ENCODE measurements around the gene CCDC106. TPM values are rescaled to one million over a fixed set of nuclear protein-coding genes. Genes with fewer than 3 reads are reported as not detected.

Gene CCDC106
- total RNA-seq, 2 experiments from 2014 or later, result 12.1 to 13.4 TPM

DNA sequence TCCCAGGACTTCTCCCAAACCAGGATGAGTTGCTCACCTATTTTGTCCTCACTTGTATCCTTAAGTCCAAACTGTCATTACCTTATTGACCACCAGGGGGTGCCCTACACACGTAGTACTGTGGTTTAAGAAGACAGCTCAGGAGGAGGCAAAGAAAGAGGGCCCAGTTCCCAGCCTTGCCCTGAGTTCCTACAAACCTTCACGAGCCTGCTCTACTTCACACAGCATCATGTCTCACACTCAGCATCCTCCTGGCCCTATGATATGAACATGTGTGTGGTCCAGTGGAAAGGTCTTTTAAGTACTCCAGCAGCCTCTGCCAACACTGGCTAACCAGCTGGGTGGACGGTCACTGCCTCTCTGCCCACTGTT, 15.6 kb upstream of the CCDC106 start:
- Mint-ChIP-seq H3K36me3 (peaks cover 13% of the 10 kb centered on the region), H3K27me3 (peaks cover 23% of the 10 kb centered on the region), H3K4me1 (peaks cover 36% of the 10 kb centered on the region), H3K27ac (peak overlapping the region; percentile 5), H3K4me3 (no peak overlapping the region), H3K9me3 (no peaks in the 10 kb centered on the region)
- POLR2A ChIA-PET, result interaction anchor here (0.6 to 2.0 kb wide), 8 partner anchors 10 to 657 kb away, joined by 3 to 7 read pairs (median 6); partner anchors contain the start of genes CCDC106 and ZNF581
- ATAC-seq (ENCODE audit: low read depth) (peak; percentile 40), DNase-seq (no peak)

- POLR2A ChIA-PET, result interaction anchor here (0.7 to 3.8 kb wide), 13 partner anchors 9 to 175 kb away, joined by 3 to 13 read pairs (median 7); partner anchors contain the start of genes CCDC106, ZNF581, ZNF628 and ZNF784
- Mint-ChIP-seq H3K27ac (peak overlapping the region; percentile 100), H3K9me3 (no peaks in the 10 kb centered on the region), H3K27me3 (peaks cover 12% of the 10 kb centered on the region), H3K4me1 (peaks cover 37% of the 10 kb centered on the region), H3K4me3 (no peak overlapping the region), H3K36me3 (peaks cover 18% of the 10 kb centered on the region)
- no peak for ATAC-seq (ENCODE audit: low read depth)
- no peak for DNase-seq
Observed at GRCh38 chr19:55633861-55634260, 14.2 kb upstream of the CCDC106 start.

DNA sequence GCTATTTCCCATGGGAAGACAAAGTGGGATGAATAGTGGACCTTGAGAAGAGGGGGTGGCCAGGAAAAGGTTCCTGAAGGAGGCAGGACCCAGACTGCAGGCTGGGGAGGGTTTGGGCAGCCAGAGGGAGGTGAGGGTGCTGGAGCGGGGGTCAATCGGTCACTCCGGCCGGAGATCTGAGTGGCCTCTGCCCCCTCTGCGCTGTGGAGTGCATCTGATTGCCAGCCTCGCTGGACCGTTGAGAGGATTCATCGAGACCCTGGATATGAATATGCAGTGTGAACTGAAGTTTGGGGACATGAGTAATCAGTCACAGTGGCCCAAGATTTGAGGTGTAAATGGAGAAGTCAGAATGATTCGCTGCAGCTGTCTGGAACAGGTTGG, 12.7 kb upstream of the CCDC106 start:
- no peak for ATAC-seq (ENCODE audit: low read depth)

DNA sequence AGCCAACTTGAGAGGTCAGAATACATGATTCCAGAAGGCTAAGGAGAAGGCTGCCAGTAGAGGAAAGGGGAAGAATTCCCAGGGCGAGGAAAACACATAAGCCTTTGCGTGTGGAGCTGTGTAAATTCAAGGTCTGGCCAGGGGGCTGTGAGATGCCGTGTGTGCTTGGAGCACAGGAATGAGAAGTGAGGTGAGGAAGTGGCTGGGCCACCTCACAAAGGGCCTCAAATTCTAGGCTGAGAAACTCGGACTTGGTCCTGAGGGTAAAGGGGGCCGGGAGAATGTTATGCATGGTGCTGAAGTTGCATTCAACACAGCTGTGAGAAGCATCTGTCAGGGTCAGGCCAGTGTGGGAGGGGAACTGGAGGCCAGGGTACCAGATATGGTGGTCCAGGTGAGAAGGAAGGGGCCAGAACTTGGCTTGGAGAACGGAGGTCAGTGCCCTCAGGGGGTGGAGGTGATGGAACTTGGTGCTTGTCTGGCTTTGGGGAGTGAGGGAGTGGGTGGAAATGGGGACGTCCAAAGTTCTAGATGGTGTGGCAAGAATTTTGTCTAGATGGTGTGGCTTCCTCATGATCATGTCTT, 12.1 kb upstream of the CCDC106 start:
- Mint-ChIP-seq H3K4me1 (peaks cover 45% of the 10 kb centered on the region), H3K9me3 (no peaks in the 10 kb centered on the region), H3K36me3 (peaks cover 21% of the 10 kb centered on the region), H3K4me3 (peak overlapping the region; percentile 100), H3K27ac (peak overlapping the region; percentile 100), H3K27me3 (peaks cover 3% of the 10 kb centered on the region)
- ATAC-seq (ENCODE audit: low read depth), result no peak
- DNase-seq, result no peak
- POLR2A ChIA-PET, result interaction anchor here (0.9 to 3.8 kb wide), 4 partner anchors 11 to 160 kb away, joined by 4 to 13 read pairs (median 12); partner anchors contain the start of genes CCDC106, FIZ1, ZNF628 and ZNF784

More for the DNA sequence above, 12.7 kb upstream of the CCDC106 start:
- H3K4me3 Mint-ChIP-seq, result peak overlapping the region; percentile 100
- POLR2A ChIA-PET, result interaction anchor here (0.8 to 3.8 kb wide), 10 partner anchors 8 to 214 kb away, joined by 3 to 13 read pairs (median 7); partner anchors contain the start of genes CCDC106, FIZ1, ZNF581 and ZNF628
- peak overlapping the region; percentile 100 for H3K27ac Mint-ChIP-seq
- no peak for DNase-seq
- peaks cover 43% of the 10 kb centered on the region for H3K4me1 Mint-ChIP-seq
- H3K27me3 Mint-ChIP-seq, result peaks cover 7% of the 10 kb centered on the region
- no peaks in the 10 kb centered on the region for H3K9me3 Mint-ChIP-seq
- peaks cover 21% of the 10 kb centered on the region for H3K36me3 Mint-ChIP-seq

- Mint-ChIP-seq H3K36me3 (peaks cover 21% of the 10 kb centered on the region), H3K27me3 (no peaks in the 10 kb centered on the region), H3K9me3 (no peaks in the 10 kb centered on the region), H3K27ac (peak overlapping the region; percentile 100), H3K4me1 (peaks cover 44% of the 10 kb centered on the region), H3K4me3 (peak overlapping the region; percentile 100)
- DNase-seq, result no peak
- ATAC-seq (ENCODE audit: low read depth), result no peak
- POLR2A ChIA-PET, result interaction anchor here (0.9 to 3.8 kb wide), 4 partner anchors 11 to 38 kb away, joined by 3 to 13 read pairs (median 4); partner anchors contain the start of genes FIZ1, U2AF2 and ZNF784
Observed at GRCh38 chr19:55636723-55637122, 11.3 kb upstream of the CCDC106 start.

- Mint-ChIP-seq H3K27me3 (no peaks in the 10 kb centered on the region), H3K9me3 (no peaks in the 10 kb centered on the region), H3K36me3 (peaks cover 21% of the 10 kb centered on the region), H3K4me1 (peaks cover 41% of the 10 kb centered on the region), H3K27ac (no peak overlapping the region), H3K4me3 (no peak overlapping the region)
- POLR2A ChIA-PET, result interaction anchor here (0.7 to 3.8 kb wide), 5 partner anchors 10 to 1272 kb away, joined by 3 to 13 read pairs (median 3); partner anchors contain the start of genes LAIR1, U2AF2 and ZNF784
- no peak for ATAC-seq (ENCODE audit: low read depth)
- no peak for DNase-seq
Observed at GRCh38 chr19:55637534-55637933, 10.5 kb upstream of the CCDC106 start.

DNA sequence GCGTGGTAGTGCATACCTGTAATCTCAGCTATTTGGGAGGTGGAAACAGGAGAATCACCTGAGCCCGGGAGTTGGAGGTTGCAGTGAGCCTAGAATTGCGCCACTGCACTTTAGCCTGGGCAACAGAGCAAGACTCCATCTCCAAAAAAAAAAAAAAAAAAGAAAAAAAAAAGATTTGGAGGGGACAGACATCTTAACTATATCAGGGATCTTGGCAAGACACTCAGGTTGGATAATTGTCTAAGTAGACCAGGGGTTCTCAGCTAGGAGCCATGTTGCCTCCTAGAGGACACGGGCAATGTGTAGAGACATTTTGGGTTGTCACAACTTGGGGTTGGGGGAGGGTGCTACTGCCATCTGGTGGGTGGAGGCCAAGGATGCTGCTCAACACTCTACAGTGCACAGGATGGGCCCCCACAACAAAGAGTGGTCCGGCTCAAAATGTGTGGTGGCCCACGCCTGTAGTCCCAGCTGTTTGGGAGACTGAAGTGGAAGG, 9.1 kb upstream of the CCDC106 start:
- peak overlapping the region; percentile 55 for H3K4me3 Mint-ChIP-seq
- H3K27ac Mint-ChIP-seq, result peak overlapping the region; percentile 83
- peaks cover 22% of the 10 kb centered on the region for H3K36me3 Mint-ChIP-seq
- ATAC-seq (ENCODE audit: low read depth) (peak; percentile 9), DNase-seq (peak; percentile 64)
- POLR2A ChIA-PET, result interaction anchor here (0.7 to 1.8 kb wide), 6 partner anchors 16 to 1481 kb away, joined by 3 to 6 read pairs (median 4); partner anchors contain the start of genes U2AF2 and ZNF865
- H3K9me3 Mint-ChIP-seq, result no peaks in the 10 kb centered on the region
- H3K27me3 Mint-ChIP-seq, result no peaks in the 10 kb centered on the region
- peaks cover 48% of the 10 kb centered on the region for H3K4me1 Mint-ChIP-seq

GRCh38 chr19:55640043-55640576, 7.9 kb upstream of the CCDC106 start:
- Mint-ChIP-seq H3K27ac (peak overlapping the region; percentile 83), H3K4me1 (peaks cover 48% of the 10 kb centered on the region), H3K4me3 (peak overlapping the region; percentile 71), H3K27me3 (no peaks in the 10 kb centered on the region), H3K9me3 (no peaks in the 10 kb centered on the region), H3K36me3 (peaks cover 17% of the 10 kb centered on the region)
- POLR2A ChIA-PET, result interaction anchor here (1.8 kb wide), 1 partner anchor 14 kb away, joined by 4 read pairs; the partner anchor contains the start of gene U2AF2
- DNase-seq, result peak; percentile 77
- ATAC-seq (ENCODE audit: low read depth), result peak; percentile 21

DNA sequence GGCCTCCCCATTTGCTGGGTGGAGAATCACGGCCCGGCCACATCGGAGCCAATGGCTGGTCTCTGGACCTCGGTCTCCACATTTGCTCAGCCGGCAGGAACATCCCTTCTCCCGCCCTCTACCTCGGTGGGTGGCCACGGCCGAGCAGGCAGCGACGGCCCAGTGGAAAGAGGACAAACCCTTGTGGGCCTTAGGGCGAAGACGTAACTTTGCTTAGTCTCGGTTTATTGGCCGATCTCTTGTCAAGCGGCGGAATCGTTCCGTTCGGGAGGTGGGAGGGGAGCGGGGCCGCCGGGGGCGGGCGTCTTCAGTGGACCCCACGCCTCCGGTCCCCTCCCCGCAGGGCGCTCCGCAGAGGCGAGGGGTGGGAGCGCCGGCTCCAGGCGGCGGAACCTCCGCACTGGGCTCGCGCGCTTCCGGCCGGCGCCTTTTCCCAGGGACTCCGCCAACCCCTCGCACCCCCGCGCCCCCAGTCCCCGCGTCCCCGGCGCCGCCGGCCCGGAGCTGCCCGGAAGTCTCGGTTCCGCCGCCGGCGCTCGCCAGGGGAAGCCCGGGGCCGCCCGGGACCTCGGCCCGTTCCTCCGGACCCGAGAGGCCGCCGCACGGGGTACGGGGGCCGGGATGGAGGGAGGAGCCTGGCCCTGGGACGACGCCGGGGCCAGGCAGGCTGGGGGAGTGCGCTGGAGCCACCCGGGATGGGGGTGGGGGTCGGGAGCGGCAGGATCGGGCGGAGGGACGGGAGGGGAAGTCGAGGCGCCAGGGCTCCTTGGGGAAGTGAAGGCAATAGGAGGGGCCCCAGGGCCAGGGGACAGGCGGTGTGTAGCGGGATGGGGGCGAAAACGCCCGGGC, 7.2 kb upstream of the CCDC106 start, which contains the start of gene ZNF580:
ZNF580 (plus strand) TSS at position 426 of the 849 bp plus-strand sequence. CDS start 1,507 bp downstream, outside the sequence.
- Mint-ChIP-seq H3K27me3 (no peaks in the 10 kb centered on the region), H3K4me1 (peaks cover 43% of the 10 kb centered on the region), H3K36me3 (peaks cover 19% of the 10 kb centered on the region)

DNA sequence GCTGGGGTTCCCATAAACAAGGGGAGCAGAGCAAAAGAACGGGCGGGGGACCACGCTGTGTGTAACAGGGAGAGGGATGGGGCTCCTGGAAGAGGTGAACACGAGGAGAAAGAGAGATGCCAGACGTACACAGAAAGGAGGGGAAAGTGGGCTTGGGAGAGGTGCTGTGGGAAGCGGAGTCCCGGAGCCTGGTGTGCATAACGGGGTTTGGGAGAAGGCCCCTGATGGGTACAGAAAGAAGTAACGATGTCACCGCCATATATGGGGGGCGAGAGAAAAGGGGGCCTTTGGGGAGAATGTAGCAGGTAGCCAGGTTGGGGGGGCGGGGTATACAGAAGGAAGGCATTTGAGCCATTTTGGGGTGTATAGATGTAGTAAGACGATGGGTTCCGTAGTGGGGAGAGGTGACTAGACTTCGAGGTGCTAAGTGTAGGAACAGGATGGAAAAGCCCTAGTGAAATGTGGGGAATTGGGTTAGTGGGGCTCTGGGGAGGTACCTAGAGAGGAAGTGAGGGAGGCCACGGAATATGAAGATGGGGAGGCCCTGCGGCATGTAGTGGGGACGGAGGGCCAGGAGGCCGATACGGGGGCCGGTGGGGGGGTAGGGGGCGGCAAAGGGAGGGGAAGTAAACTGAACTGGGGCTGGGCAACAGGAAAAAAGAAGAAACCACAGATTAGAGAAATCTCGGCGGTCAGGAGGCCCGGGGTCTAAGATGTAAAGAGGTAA, 6.4 kb upstream of the CCDC106 start:
- POLR2A ChIA-PET, result interaction anchor here (1.0 to 2.5 kb wide), 4 partner anchors 9 to 42 kb away, joined by 4 to 20 read pairs (median 8); partner anchors contain the start of genes FIZ1, U2AF2 and ZNF524
- peaks cover 35% of the 10 kb centered on the region for H3K4me1 Mint-ChIP-seq
- peaks cover 13% of the 10 kb centered on the region for H3K36me3 Mint-ChIP-seq
- H3K27ac Mint-ChIP-seq, result peak overlapping the region; percentile 97
- peak overlapping the region; percentile 97 for H3K4me3 Mint-ChIP-seq
- no peaks in the 10 kb centered on the region for H3K9me3 Mint-ChIP-seq
- H3K27me3 Mint-ChIP-seq, result no peaks in the 10 kb centered on the region
- DNase-seq (no peak), ATAC-seq (ENCODE audit: low read depth) (no peak)

More for the DNA sequence above, 7.2 kb upstream of the CCDC106 start, which contains the start of gene ZNF580:
- Mint-ChIP-seq H3K4me3 (peak within 1 kb of the TSS; percentile 97), H3K27ac (peak within 1 kb of the TSS; percentile 97), H3K9me3 (no peaks in the 10 kb centered on the region)
- DNase-seq (peak; percentile 80), ATAC-seq (ENCODE audit: low read depth) (peak; percentile 35)
- POLR2A ChIA-PET, result no interaction called here

- Mint-ChIP-seq H3K36me3 (peaks cover 13% of the 10 kb centered on the region), H3K4me3 (peak overlapping the region; percentile 97), H3K27me3 (no peaks in the 10 kb centered on the region), H3K9me3 (no peaks in the 10 kb centered on the region), H3K27ac (peak overlapping the region; percentile 99), H3K4me1 (peaks cover 38% of the 10 kb centered on the region)
- POLR2A ChIA-PET, result interaction anchor here (0.8 to 2.5 kb wide), 7 partner anchors 8 to 258 kb away, joined by 4 to 20 read pairs (median 7); partner anchors contain the start of genes FIZ1, TMEM238, U2AF2 and ZNF524
- peak; percentile 13 for ATAC-seq (ENCODE audit: low read depth)
- DNase-seq, result peak; percentile 56
Observed at GRCh38 chr19:55642153-55643002, 5.6 kb upstream of the CCDC106 start.

Measured in activated naive CD8-positive, alpha-beta T cell treated with anti-CD3 and anti-CD28 coated beads, Interleukin-2, amount 10 ng/mL, durations not matched to agents 7 days and 5 days (primary cell).